HG02943 (cell line): ENCODE measurements around the gene MRM2.

ENCODE experiments used
- ATAC-seq: cut with Tn5 transposase; IDR thresholded peaks from one replicate; pipeline ENCODE4 v1.9.1; 2021; ENCODE audit warnings: mild to moderate bottlenecking, low read depth, moderate library complexity; ENCODE audit not compliant: unreplicated experiment

Gene MRM2

GRCh38 chr7:2225336-2225735 is 16.7 kb downstream of the MRM2 start:
- no peak for ATAC-seq

- no peak for ATAC-seq
These were observed 17.1 kb downstream of the MRM2 start for GRCh38 chr7:2224934-2225333.

GRCh38 chr7:2224491-2224928 is 17.5 kb downstream of the MRM2 start:
- ATAC-seq: no peak

GRCh38 chr7:2223321-2223720 is 18.7 kb downstream of the MRM2 start:
- no peak for ATAC-seq

- ATAC-seq: no peak
These were observed 19.5 kb downstream of the MRM2 start for GRCh38 chr7:2222516-2222915.

- no peak for ATAC-seq
These were observed 21.1 kb downstream of the MRM2 start for GRCh38 chr7:2220954-2221353.

- no peak for ATAC-seq
These were observed 21.5 kb downstream of the MRM2 start for GRCh38 chr7:2220506-2220905.

- no peak for ATAC-seq
These were observed 22.0 kb downstream of the MRM2 start for GRCh38 chr7:2220030-2220429.

- no peak for ATAC-seq
These were observed 22.4 kb downstream of the MRM2 start for GRCh38 chr7:2219606-2220005.

GRCh38 chr7:2219136-2219535 is 22.9 kb downstream of the MRM2 start:
- no peak for ATAC-seq

- no peak for ATAC-seq
These were observed 23.6 kb downstream of the MRM2 start for GRCh38 chr7:2218444-2218785.

GRCh38 chr7:2217716-2218443 is 24.1 kb downstream of the MRM2 start:
- ATAC-seq: no peak

- no peak for ATAC-seq
These were observed 24.8 kb downstream of the MRM2 start for GRCh38 chr7:2217206-2217605.

GRCh38 chr7:2215851-2216250 is 26.2 kb downstream of the MRM2 start:
- no peak for ATAC-seq

- ATAC-seq: no peak
These were observed 27.4 kb downstream of the MRM2 start for GRCh38 chr7:2214636-2215035.

- no peak for ATAC-seq
These were observed 28.3 kb downstream of the MRM2 start for GRCh38 chr7:2213551-2214215.

GRCh38 chr7:2212906-2213305 is 29.1 kb downstream of the MRM2 start:
- no peak for ATAC-seq

GRCh38 chr7:2211926-2212325 is 30.1 kb downstream of the MRM2 start:
- ATAC-seq: no peak

GRCh38 chr7:2211259-2211880 is 30.6 kb downstream of the MRM2 start:
- ATAC-seq: no peak

GRCh38 chr7:2210551-2211258 is 31.3 kb downstream of the MRM2 start:
- no peak for ATAC-seq

- ATAC-seq: no peak
These were observed 32.1 kb downstream of the MRM2 start for GRCh38 chr7:2209961-2210323.
